GM23338 (cell line): ENCODE measurements around the gene GRID1. TPM values are rescaled to one million over a fixed set of nuclear protein-coding genes. Genes with fewer than 3 reads are reported as not detected.

Experiments used
- ATAC-seq: fragments of 200-7000 bp; cut with Tn5 transposase; 3 replicates; pipeline ENCODE4 v1.9.1; 2020
- DNase-seq: peaks from one replicate; pipeline ENCODE4 v3.0.0-alpha.2; 2015; ENCODE audit warnings: low spot score
- H2AFZ ChIP-seq: fragments of 200-600 bp; sonication (generic); 2 replicates; pipeline ENCODE4 v1.8.0; 2016; ENCODE audit warnings: antibody characterized with exemption, mild to moderate bottlenecking, moderate library complexity
- H3F3A ChIP-seq: fragments of 200-600 bp; sonication (generic); replicated peaks from 2 replicates; pipeline ENCODE4 v1.8.0; 2017; ENCODE audit warnings: antibody characterized with exemption, mixed run types, low read depth
- H3K27ac ChIP-seq: fragments of 200-600 bp; sonication (generic); 2 replicates; pipeline ENCODE4 v1.6.1; 2016; ENCODE audit warnings: low read depth
- H3K27me3 ChIP-seq: fragments of 200-600 bp; sonication (generic); 2 replicates; pipeline ENCODE4 v1.8.0; 2016; ENCODE audit warnings: mild to moderate bottlenecking, mixed run types, moderate library complexity; ENCODE audit not compliant: insufficient read depth
- H3K36me3 ChIP-seq: fragments of 200-600 bp; sonication (generic); 2 replicates; pipeline ENCODE4 v1.8.0; 2016; ENCODE audit warnings: mild to moderate bottlenecking; ENCODE audit not compliant: insufficient read depth
- H3K4me1 ChIP-seq: fragments of 200-600 bp; sonication (generic); 2 replicates; pipeline ENCODE4 v1.8.0; 2016; ENCODE audit warnings: mild to moderate bottlenecking, moderate library complexity; ENCODE audit not compliant: insufficient read depth
- H3K4me2 ChIP-seq: fragments of 200-600 bp; sonication (generic); 2 replicates; pipeline ENCODE4 v1.7.1; 2017; ENCODE audit warnings: mixed run types
- H3K4me3 ChIP-seq: fragments of 200-600 bp; sonication (generic); 2 replicates; pipeline ENCODE4 v1.6.1; 2016; ENCODE audit warnings: mixed run types
- H3K79me2 ChIP-seq: fragments of 200-600 bp; sonication (generic); replicated peaks from 2 replicates; pipeline ENCODE4 v1.8.0; 2017; ENCODE audit warnings: mild to moderate bottlenecking; ENCODE audit not compliant: insufficient read depth
- H3K9me2 ChIP-seq: fragments of 200-600 bp; sonication (generic); 2 replicates; pipeline ENCODE4 v1.8.0; 2017; ENCODE audit not compliant: insufficient read depth
- H4K20me1 ChIP-seq: fragments of 200-600 bp; sonication (generic); replicated peaks from 2 replicates; pipeline ENCODE4 v1.8.0; 2017; ENCODE audit warnings: mild to moderate bottlenecking; ENCODE audit not compliant: insufficient read depth
- H3K27ac Mint-ChIP-seq: 2 replicates; pipeline ENCODE4 v1.8.0; 2020; ENCODE audit warnings: inconsistent platforms, mild to moderate bottlenecking, moderate library complexity, mixed read lengths
- H3K27me3 Mint-ChIP-seq: 3 replicates; pipeline ENCODE4 v1.8.0; 2022; ENCODE audit warnings: low read depth, mild to moderate bottlenecking, moderate library complexity, mixed read lengths, inconsistent platforms; ENCODE audit not compliant: insufficient read depth, poor library complexity
- H3K36me3 Mint-ChIP-seq: 3 replicates; pipeline ENCODE4 v1.8.0; 2021; ENCODE audit warnings: low read depth, mild to moderate bottlenecking, inconsistent platforms, moderate library complexity, mixed read lengths
- H3K4me1 Mint-ChIP-seq: 3 replicates; pipeline ENCODE4 v1.8.0; 2020; ENCODE audit warnings: mild to moderate bottlenecking, inconsistent platforms, mixed read lengths
- H3K4me3 Mint-ChIP-seq: 3 replicates; pipeline ENCODE4 v1.8.0; 2021; ENCODE audit warnings: moderate library complexity, mild to moderate bottlenecking, inconsistent platforms, mixed read lengths
- H3K9me3 Mint-ChIP-seq: 3 replicates; pipeline ENCODE4 v1.8.0; 2020; ENCODE audit warnings: moderate library complexity, mild to moderate bottlenecking, inconsistent platforms, mixed read lengths
- CREB1 ChIP-seq: fragments of 250-450 bp; sonication (Bioruptor Pico); IDR thresholded peaks from 2 replicates; pipeline ENCODE4 v1.5.0; 2020; ENCODE audit warnings: low read depth, mild to moderate bottlenecking, moderate library complexity
- ETS1 ChIP-seq: IDR thresholded peaks from 2 replicates; pipeline ENCODE4 v1.6.1; 2016; ENCODE audit warnings: antibody characterized with exemption
- EZH2 ChIP-seq: fragments of 200-600 bp; sonication (generic); IDR thresholded peaks from one replicate; pipeline ENCODE4 v1.8.0; 2017; ENCODE audit warnings: antibody characterized with exemption, mild to moderate bottlenecking, low read depth; ENCODE audit not compliant: unreplicated experiment
- EZH2phosphoT487 ChIP-seq: fragments of 200-600 bp; sonication (generic); IDR thresholded peaks from one replicate; pipeline ENCODE4 v1.8.1; 2018; ENCODE audit warnings: antibody characterized with exemption; ENCODE audit not compliant: unreplicated experiment
- JUNB ChIP-seq: IDR thresholded peaks from one replicate; pipeline ENCODE4 v1.6.1; 2016; ENCODE audit warnings: antibody characterized with exemption; ENCODE audit not compliant: unreplicated experiment
- NANOG ChIP-seq: IDR thresholded peaks from 2 replicates; pipeline ENCODE4 v1.6.1; 2016; ENCODE audit warnings: antibody characterized with exemption, borderline replicate concordance
- POLR2AphosphoS5 ChIP-seq: IDR thresholded peaks from 2 replicates; pipeline ENCODE4 v1.6.1; 2016; ENCODE audit warnings: antibody characterized with exemption, low read depth
- REST ChIP-seq: IDR thresholded peaks from one replicate; pipeline ENCODE4 v1.6.1; 2018; ENCODE audit warnings: antibody characterized with exemption; ENCODE audit not compliant: unreplicated experiment
- STAT1 ChIP-seq: IDR thresholded peaks from one replicate; pipeline ENCODE4 v1.6.1; 2016; ENCODE audit warnings: antibody characterized with exemption; ENCODE audit not compliant: unreplicated experiment
- ZNF331 ChIP-seq: fragments of 250-450 bp; sonication (Bioruptor Pico); IDR thresholded peaks from 2 replicates; pipeline ENCODE4 v1.5.0; 2020; ENCODE audit warnings: low read depth, mild to moderate bottlenecking, moderate library complexity
- ZNF462 ChIP-seq: fragments of 250-450 bp; sonication (Bioruptor Pico); IDR thresholded peaks from 2 replicates; pipeline ENCODE4 v1.5.0; 2020; ENCODE audit warnings: mild to moderate bottlenecking, moderate library complexity
- polyA plus RNA-seq: library from polyadenylated mRNA; unstranded; fragments of >200 nt; fragmentation: Nextera tagmentation; extraction: Ambion mirVana; gene quantifications from 2 replicates; pipeline ENCODE4 v1.2.1, GENCODE V29; 2016
- total RNA-seq: library from RNA; depleted of rRNA; stranded (reverse); fragments of >200 nt; shearing (Covaris generic); gene quantifications from 2 replicates; pipeline ENCODE4 v1.2.3, GENCODE V29; 2014

The GRID1 gene
- total and polyA plus RNA-seq, 2 experiments from 2014 or later = 0.14 to 0.15 TPM

GRCh38 chr10:86191166-86191565, 175.4 kb downstream of the GRID1 start (continued):
- TF ChIP-seq REST (no peak), CREB1 (CRISPR knock-in tag) (no peak), NANOG (no peak), ZNF331 (CRISPR knock-in tag) (no peak)

- peaks cover 5% of the 10 kb centered on the region for H3K27me3 Mint-ChIP-seq
- no peaks in the 10 kb centered on the region for H3K36me3 ChIP-seq
- TF ChIP-seq ZNF331 (CRISPR knock-in tag) = no peak
- no peak for TF ChIP-seq EZH2
- TF ChIP-seq CREB1 (CRISPR knock-in tag) = no peak
- TF ChIP-seq POLR2AphosphoS5 = no peak
- no peak for TF ChIP-seq EZH2phosphoT487
- no peak for TF ChIP-seq JUNB
- no peak for TF ChIP-seq ZNF462 (CRISPR knock-in tag)
- TF ChIP-seq ETS1 = no peak
- no peak for TF ChIP-seq REST
- no peak for TF ChIP-seq STAT1
- no peak for TF ChIP-seq NANOG
These were observed 176.3 kb downstream of the GRID1 start for GRCh38 chr10:86190291-86190690.

More at GRCh38 chr10:86190291-86190690, 176.3 kb downstream of the GRID1 start:
- no peaks in the 10 kb centered on the region for H3K79me2 ChIP-seq
- no peak overlapping the region for H3K4me2 ChIP-seq
- no peaks in the 10 kb centered on the region for H4K20me1 ChIP-seq
- no peaks in the 10 kb centered on the region for H3K9me2 ChIP-seq
- H3K27me3 ChIP-seq = no peaks in the 10 kb centered on the region
- Mint-ChIP-seq H3K27ac (no peak overlapping the region), H3K4me3 (no peak overlapping the region), H3K9me3 (no peaks in the 10 kb centered on the region; the same call in 2 of the 3 replicates), H3K36me3 (no peaks in the 10 kb centered on the region; the same call in 2 of the 3 replicates), H3K4me1 (no peaks in the 10 kb centered on the region)
- H3K4me3 ChIP-seq = no peak overlapping the region
- ATAC-seq (no peak), DNase-seq (no peak)
- H2AFZ ChIP-seq = no peak overlapping the region
- no peaks in the 10 kb centered on the region for H3F3A ChIP-seq
- no peaks in the 10 kb centered on the region for H3K4me1 ChIP-seq
- no peak overlapping the region for H3K27ac ChIP-seq
